Measurements from ENCODE around the gene RAPGEF3.

Gene RAPGEF3

DNA sequence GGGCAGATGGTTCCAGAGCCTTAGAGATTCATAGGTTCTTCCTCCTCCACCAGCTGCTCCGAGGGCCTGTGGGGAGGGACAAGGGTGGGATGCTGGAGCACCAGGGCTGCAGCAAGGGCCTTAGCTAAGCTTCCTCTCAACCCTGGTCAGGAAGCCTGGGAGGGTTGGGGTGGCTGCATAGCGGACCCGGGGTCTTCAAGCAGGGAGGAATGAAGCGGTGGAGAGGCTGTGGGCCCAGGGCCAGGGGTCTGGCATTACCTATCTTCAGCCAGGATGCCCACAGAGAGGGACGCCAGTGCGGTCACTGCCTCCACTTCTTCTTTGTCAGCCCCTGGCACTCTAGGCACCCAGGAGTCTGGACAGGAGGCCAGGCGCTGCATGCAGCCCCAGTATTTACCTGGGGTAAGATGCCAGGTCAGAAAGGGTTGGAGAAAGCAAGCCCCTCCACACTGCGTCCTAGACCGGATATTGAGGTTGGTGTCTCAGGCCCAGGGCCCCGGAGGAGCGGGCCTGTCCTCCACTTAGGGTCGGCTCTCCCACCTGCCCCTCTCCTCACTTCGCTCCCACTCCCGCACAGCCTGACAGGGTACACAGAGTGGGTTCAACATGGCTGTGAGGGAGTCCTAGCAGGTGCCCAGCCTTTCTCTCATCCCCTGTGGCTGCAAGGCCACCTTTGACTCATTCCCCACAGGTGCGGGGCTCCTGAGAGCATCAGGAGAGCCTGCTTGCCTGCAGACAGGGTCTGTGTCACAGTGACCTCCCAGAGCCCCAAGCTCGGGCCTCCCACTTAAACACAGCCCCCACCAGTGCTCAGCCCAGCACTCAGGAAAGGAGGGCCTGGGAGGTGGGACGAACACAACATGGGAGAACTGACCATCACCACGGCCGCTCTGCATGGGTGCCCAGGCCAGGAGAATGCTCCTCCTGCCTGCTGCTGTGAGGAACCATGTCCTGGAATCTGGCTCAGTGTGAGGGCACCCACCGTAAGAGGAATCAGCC, 25.4 kb upstream of the RAPGEF3 start:
- Histone ChIP-seq H3K4me3 (ENCODE audit: low read length in 2 of 2) (no peak overlapping the region), H3K27ac (ENCODE audit: low read depth in 2 of 2, low read length in 2 of 2) (no peak overlapping the region), H3K27me3 (ENCODE audit: control insufficient read depth in 2 of 2, insufficient read depth in 2 of 2, low read length in 2 of 2) (no peaks in the 10 kb centered on the region), H3K36me3 (ENCODE audit: control insufficient read depth in 2 of 2, insufficient read depth in 2 of 2, low read length in 2 of 2) (peaks cover 41 to 60% of the 10 kb centered on the region in 2 donors), H3K9me3 (ENCODE audit: control insufficient read depth in 2 of 2, low read length in 2 of 2) (no peaks in the 10 kb centered on the region), H3K9ac (ENCODE audit: low read depth in 1 of 2, low read length in 2 of 2) (no peak overlapping the region), H3K4me1 (ENCODE audit: control insufficient read depth in 2 of 2, insufficient read depth in 2 of 2, low read length in 2 of 2) (peaks cover 0 to 2% of the 10 kb centered on the region in 2 donors)

DNA sequence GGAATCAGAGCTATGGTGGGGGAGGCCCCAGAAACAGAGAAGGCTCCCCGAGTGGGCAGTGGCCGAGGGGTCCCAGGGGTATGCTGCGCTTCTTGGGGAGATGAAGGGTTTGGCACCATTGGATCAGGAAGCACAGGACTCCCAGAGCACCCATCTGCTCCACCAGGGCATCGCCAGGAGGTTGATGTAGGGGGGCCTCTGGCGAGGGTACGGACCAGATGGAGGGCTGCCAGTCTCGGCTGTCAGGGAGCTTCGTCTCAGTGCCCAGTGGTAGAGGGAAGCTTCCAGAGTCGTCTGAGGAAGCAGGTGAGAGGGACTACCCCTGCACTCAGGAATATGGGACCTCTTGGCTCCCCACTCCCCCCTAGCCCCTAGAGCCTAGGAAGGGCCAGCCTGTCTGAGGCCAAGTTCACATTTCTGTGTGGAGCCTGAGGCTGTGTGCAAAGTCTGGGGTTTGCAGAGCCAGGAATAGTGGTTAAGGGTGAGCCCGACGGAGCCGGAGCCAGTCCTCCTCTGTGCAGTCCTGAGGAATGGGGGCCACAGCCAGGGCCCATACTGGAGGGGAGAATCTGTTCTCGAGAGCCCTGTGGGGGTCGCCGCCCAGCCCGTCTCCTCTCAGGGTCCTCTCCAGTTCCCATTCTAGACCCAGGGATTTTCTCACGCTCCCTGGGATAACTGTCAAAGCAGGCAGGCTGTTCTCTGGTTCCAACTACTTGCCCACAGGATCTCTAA, 24.5 kb upstream of the RAPGEF3 start:
- no peak overlapping the region for H3K27ac ChIP-seq (ENCODE audit: low read depth in 2 of 2, low read length in 2 of 2)
- H3K9me3 ChIP-seq (ENCODE audit: control insufficient read depth in 2 of 2, low read length in 2 of 2), result no peaks in the 10 kb centered on the region
- no peaks in the 10 kb centered on the region for H3K27me3 ChIP-seq (ENCODE audit: control insufficient read depth in 2 of 2, insufficient read depth in 2 of 2, low read length in 2 of 2)
- no peak overlapping the region for H3K4me3 ChIP-seq (ENCODE audit: low read length in 2 of 2)
- H3K36me3 ChIP-seq (ENCODE audit: control insufficient read depth in 2 of 2, insufficient read depth in 2 of 2, low read length in 2 of 2), result peaks cover 32 to 52% of the 10 kb centered on the region in 2 donors
- H3K9ac ChIP-seq (ENCODE audit: low read depth in 1 of 2, low read length in 2 of 2), result no peak overlapping the region
- H3K4me1 ChIP-seq (ENCODE audit: control insufficient read depth in 2 of 2, insufficient read depth in 2 of 2, low read length in 2 of 2), result peaks cover 1 to 2% of the 10 kb centered on the region in 2 donors

DNA sequence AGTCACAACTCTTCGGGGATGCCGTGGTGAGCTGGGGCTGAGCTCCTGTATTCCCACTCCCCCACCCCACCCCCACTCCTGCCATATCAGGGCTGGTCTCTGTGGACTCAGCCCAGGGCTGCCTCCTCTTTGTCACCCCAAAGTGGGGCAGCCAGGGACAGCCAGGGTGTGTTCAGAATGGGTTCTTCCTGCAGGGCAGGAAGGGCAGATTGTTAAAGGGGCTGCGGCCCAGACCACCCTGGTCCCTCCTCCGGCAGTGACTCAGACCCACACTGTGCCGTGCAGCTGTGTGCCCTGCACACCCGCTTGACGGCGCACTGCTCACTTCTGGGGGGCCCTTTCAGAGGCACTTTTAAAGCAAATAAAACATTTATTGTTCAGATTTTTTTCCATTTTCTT, 23.7 kb upstream of the RAPGEF3 start:
- H3K9me3 ChIP-seq (ENCODE audit: control insufficient read depth in 2 of 2, low read length in 2 of 2), result no peaks in the 10 kb centered on the region
- no peak overlapping the region for H3K4me3 ChIP-seq (ENCODE audit: low read length in 2 of 2)
- peaks cover 5 to 7% of the 10 kb centered on the region in 2 donors for H3K4me1 ChIP-seq (ENCODE audit: control insufficient read depth in 2 of 2, insufficient read depth in 2 of 2, low read length in 2 of 2)
- H3K27ac ChIP-seq (ENCODE audit: low read depth in 2 of 2, low read length in 2 of 2), result no peak overlapping the region
- peaks cover 25 to 44% of the 10 kb centered on the region in 2 donors for H3K36me3 ChIP-seq (ENCODE audit: control insufficient read depth in 2 of 2, insufficient read depth in 2 of 2, low read length in 2 of 2)
- no peak overlapping the region for H3K9ac ChIP-seq (ENCODE audit: low read depth in 1 of 2, low read length in 2 of 2)
- no peaks in the 10 kb centered on the region for H3K27me3 ChIP-seq (ENCODE audit: control insufficient read depth in 2 of 2, insufficient read depth in 2 of 2, low read length in 2 of 2)

DNA sequence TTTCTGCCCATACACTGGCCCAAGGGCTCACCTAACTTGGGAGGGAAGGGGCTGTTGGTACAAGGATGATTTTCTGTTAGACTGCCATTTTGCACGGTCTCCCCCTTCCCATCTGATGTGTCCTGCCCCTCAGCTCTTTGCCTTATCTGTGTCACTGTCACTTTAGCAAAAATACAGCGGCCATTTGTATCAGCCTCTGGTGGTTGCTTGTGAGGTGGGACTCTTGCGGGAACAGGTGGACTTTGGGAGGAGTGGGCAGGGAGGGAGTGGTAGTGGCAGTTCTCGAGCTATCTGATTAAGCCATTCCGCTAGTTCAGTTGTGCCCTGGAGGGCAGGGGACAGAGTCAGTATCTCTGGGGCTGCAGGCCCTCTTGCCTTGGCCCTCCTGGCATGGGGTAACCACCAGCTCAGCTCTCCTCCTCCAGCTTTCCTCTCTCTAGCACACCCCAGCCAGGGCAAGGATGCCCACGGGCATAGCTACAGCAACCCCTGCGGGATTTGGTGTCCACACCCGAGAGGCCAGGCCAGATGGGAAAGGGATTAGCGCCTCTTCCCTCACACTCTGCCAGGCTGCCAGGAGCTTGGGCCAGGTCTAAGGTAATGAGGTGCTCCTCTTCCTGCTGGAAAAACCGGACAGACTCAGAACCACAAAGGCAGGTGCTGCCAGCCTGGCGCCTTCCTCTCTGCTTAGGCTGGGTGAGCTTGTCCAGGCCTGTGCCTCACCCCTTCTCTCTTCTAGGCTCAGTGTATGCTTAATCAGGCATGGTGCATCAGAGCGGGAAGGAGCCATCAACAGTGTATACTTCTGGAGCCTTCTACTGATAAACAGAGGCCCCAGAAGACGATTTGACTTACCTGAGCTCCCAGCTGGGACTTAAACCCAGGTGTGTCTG, 23.0 kb upstream of the RAPGEF3 start:
- H3K4me1 ChIP-seq (ENCODE audit: control insufficient read depth in 2 of 2, insufficient read depth in 2 of 2, low read length in 2 of 2), result peaks cover 7 to 8% of the 10 kb centered on the region in 2 donors
- no peaks in the 10 kb centered on the region for H3K9me3 ChIP-seq (ENCODE audit: control insufficient read depth in 2 of 2, low read length in 2 of 2)
- no peak overlapping the region for H3K27ac ChIP-seq (ENCODE audit: low read depth in 2 of 2, low read length in 2 of 2)
- H3K9ac ChIP-seq (ENCODE audit: low read depth in 1 of 2, low read length in 2 of 2), result no peak overlapping the region
- H3K4me3 ChIP-seq (ENCODE audit: low read length in 2 of 2), result no peak overlapping the region
- H3K36me3 ChIP-seq (ENCODE audit: control insufficient read depth in 2 of 2, insufficient read depth in 2 of 2, low read length in 2 of 2), result peaks cover 21 to 37% of the 10 kb centered on the region in 2 donors
- no peaks in the 10 kb centered on the region for H3K27me3 ChIP-seq (ENCODE audit: control insufficient read depth in 2 of 2, insufficient read depth in 2 of 2, low read length in 2 of 2)

DNA sequence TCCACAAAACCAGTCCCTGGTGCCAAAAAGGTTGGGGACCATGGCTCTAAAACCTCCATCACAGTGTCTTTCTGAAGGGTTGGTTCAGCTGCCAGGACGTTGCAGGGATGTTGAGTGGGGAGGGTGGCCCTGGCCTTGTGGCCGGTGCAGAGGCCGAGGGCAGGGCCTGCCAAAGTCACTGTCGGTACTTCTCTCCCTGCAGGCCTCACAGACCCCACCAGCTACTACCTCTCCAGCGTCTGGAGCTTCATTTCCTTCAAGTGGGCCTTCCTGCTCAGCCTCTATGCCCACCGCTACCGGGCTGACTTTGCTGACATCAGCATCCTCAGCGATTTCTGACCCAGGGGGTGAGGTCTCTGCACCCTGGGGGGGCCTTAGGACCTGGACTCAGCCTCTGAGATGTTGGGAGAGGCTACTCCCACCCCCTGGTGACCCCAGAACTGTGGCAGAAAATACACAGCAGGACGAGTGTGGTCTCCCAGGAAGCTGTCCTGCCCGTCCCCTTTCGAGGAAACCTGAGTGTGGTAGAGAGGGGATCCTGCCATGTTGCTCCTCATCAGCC, 21.3 kb upstream of the RAPGEF3 start:
- Histone ChIP-seq H3K9me3 (ENCODE audit: control insufficient read depth in 2 of 2, low read length in 2 of 2) (no peaks in the 10 kb centered on the region), H3K4me3 (ENCODE audit: low read length in 2 of 2) (no peak overlapping the region), H3K27ac (ENCODE audit: low read depth in 2 of 2, low read length in 2 of 2) (no peak overlapping the region), H3K36me3 (ENCODE audit: control insufficient read depth in 2 of 2, insufficient read depth in 2 of 2, low read length in 2 of 2) (peaks cover 10 to 22% of the 10 kb centered on the region in 2 donors), H3K9ac (ENCODE audit: low read depth in 1 of 2, low read length in 2 of 2) (no peak overlapping the region), H3K4me1 (ENCODE audit: control insufficient read depth in 2 of 2, insufficient read depth in 2 of 2, low read length in 2 of 2) (peaks cover 11 to 16% of the 10 kb centered on the region in 2 donors), H3K27me3 (ENCODE audit: control insufficient read depth in 2 of 2, insufficient read depth in 2 of 2, low read length in 2 of 2) (no peaks in the 10 kb centered on the region)

DNA sequence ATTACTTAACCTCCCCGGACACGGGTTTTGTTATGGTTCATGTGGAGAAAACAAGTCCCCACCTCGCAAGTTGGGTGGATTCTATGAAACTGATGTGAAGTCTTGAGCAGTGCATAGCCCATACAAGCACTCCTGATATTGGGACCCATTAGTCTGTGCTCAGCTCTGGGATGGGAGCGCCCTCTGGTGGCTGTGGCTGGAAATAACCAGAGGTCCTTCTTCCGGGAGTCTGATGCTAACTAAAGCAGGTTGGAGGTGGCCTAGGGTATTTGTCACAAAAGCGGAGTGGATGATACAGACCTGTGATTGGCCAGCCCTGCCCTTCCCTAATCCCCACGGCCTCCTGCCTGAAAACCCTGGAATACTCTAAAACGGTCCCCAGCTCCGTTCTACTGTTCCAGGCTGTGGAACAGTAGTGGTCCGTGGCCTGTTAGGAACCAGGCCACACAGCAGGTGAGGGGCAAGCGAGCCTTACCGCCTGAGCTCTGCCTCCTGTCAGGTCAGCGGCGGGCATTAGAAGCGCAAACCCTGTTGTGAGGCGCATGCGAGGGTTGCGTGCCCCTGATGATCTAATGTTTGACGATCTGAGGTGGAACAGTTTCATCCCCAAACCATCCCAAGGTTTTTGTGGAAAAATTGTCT, 20.7 kb upstream of the RAPGEF3 start:
- no peak overlapping the region for H3K4me3 ChIP-seq (ENCODE audit: low read length in 2 of 2)
- no peaks in the 10 kb centered on the region for H3K27me3 ChIP-seq (ENCODE audit: control insufficient read depth in 2 of 2, insufficient read depth in 2 of 2, low read length in 2 of 2)
- no peaks in the 10 kb centered on the region for H3K9me3 ChIP-seq (ENCODE audit: control insufficient read depth in 2 of 2, low read length in 2 of 2)
- no peak overlapping the region for H3K27ac ChIP-seq (ENCODE audit: low read depth in 2 of 2, low read length in 2 of 2)
- H3K36me3 ChIP-seq (ENCODE audit: control insufficient read depth in 2 of 2, insufficient read depth in 2 of 2, low read length in 2 of 2), result peaks cover 5 to 16% of the 10 kb centered on the region in 2 donors
- H3K4me1 ChIP-seq (ENCODE audit: control insufficient read depth in 2 of 2, insufficient read depth in 2 of 2, low read length in 2 of 2), result peaks cover 11 to 16% of the 10 kb centered on the region in 2 donors
- H3K9ac ChIP-seq (ENCODE audit: low read depth in 1 of 2, low read length in 2 of 2), result no peak overlapping the region

DNA sequence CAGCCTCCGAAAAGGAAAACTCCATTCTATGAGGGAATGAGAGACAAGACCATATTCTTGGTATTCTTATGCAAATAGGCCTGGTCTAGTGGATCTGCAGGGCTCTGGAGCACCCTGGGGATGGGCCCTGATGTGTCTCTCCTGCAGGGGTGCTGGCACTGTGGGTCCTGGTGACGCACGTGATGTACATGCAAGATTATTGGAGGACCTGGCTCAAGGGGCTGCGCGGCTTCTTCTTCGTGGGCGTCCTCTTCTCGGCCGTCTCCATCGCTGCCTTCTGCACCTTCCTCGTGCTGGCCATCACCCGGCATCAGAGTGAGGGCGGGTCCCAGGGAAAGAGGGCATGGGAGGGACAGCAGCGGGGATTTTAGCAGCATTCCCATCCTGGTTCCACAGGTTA, 20.2 kb upstream of the RAPGEF3 start:
- no peak overlapping the region for H3K9ac ChIP-seq (ENCODE audit: low read depth in 1 of 2, low read length in 2 of 2)
- H3K27ac ChIP-seq (ENCODE audit: low read depth in 2 of 2, low read length in 2 of 2), result no peak overlapping the region
- H3K4me1 ChIP-seq (ENCODE audit: control insufficient read depth in 2 of 2, insufficient read depth in 2 of 2, low read length in 2 of 2), result peaks cover 14 to 20% of the 10 kb centered on the region in 2 donors
- no peaks in the 10 kb centered on the region for H3K27me3 ChIP-seq (ENCODE audit: control insufficient read depth in 2 of 2, insufficient read depth in 2 of 2, low read length in 2 of 2)
- H3K4me3 ChIP-seq (ENCODE audit: low read length in 2 of 2), result no peak overlapping the region
- H3K9me3 ChIP-seq (ENCODE audit: control insufficient read depth in 2 of 2, low read length in 2 of 2), result no peaks in the 10 kb centered on the region
- H3K36me3 ChIP-seq (ENCODE audit: control insufficient read depth in 2 of 2, insufficient read depth in 2 of 2, low read length in 2 of 2), result peaks cover 3 to 11% of the 10 kb centered on the region in 2 donors

DNA sequence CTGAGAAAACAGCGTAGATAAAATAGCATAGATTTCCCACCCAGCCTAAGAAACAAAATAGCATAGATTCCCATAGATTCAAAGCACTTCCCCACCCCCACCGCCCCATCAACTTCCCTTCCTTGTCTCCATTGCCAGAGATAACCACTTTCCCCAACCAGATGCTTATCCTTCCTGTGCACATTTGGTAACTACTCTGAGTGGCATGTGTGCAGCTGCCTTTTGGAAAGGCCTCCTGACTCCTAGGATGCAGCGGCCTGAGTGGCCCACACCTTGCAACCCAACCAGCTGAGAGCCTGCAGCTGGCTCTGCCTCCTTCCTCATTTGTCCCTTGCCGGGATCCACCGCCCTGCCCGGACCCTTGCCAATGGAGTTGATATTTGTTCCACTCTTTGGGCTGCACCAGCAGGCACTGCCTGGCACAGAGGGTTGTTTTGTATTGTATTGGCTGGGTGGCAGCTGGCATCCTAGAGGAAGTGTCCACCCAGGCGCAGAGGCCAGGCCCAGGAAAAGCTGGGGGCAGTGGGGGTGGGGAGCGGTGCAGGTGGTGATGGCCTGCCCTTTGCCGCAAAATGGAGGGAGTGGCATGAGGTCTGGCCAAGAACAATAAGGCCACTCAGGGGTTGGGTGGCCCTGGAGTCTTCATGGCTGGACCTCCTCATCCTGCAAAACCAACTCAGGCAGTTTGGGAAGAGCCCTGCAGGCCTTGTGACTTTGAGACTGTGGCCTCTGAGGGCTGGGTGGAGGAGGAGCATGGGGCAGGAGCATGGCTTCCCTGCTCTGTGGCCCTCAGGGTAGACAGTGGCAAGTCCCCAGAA, 19.3 kb upstream of the RAPGEF3 start:
- H3K9me3 ChIP-seq (ENCODE audit: control insufficient read depth in 2 of 2, low read length in 2 of 2), result no peaks in the 10 kb centered on the region
- H3K4me1 ChIP-seq (ENCODE audit: control insufficient read depth in 2 of 2, insufficient read depth in 2 of 2, low read length in 2 of 2), result peaks cover 17 to 23% of the 10 kb centered on the region in 2 donors
- H3K27me3 ChIP-seq (ENCODE audit: control insufficient read depth in 2 of 2, insufficient read depth in 2 of 2, low read length in 2 of 2), result no peaks in the 10 kb centered on the region
- H3K4me3 ChIP-seq (ENCODE audit: low read length in 2 of 2), result no peak overlapping the region
- peaks cover 3 to 4% of the 10 kb centered on the region in 2 donors for H3K36me3 ChIP-seq (ENCODE audit: control insufficient read depth in 2 of 2, insufficient read depth in 2 of 2, low read length in 2 of 2)
- H3K9ac ChIP-seq (ENCODE audit: low read depth in 1 of 2, low read length in 2 of 2), result no peak overlapping the region
- H3K27ac ChIP-seq (ENCODE audit: low read depth in 2 of 2, low read length in 2 of 2), result peak overlapping the region in 1 of 2 donors; percentile 32

Data from mucosa of rectum (tissue), 2 donors.